CD4-positive, alpha-beta T cell (primary cell): ENCODE results near the gene GTSE1. TPM values are rescaled to one million over a fixed set of nuclear protein-coding genes. Genes with fewer than 3 reads are reported as not detected.

ENCODE experiments used
- ATAC-seq: fragments of 200-7000 bp; cut with Tn5 transposase; one replicate; pipeline ENCODE4 v1.10.0; 2022; ENCODE audit warnings: mild to moderate bottlenecking; ENCODE audit not compliant: poor library complexity
- CTCF ChIA-PET: fragments of 350-600 bp; sonication (Branson Sonifier 250); formaldehyde crosslinking; loops from one replicate; lab custom pipeline; 2021; ENCODE audit warnings: antibody characterized with exemption, inconsistent platforms; lab: Charles Lee
- POLR2A ChIA-PET: fragments of 350-600 bp; sonication (Branson Sonifier 250); formaldehyde crosslinking; loops from one replicate; lab custom pipeline; 2021; ENCODE audit warnings: antibody characterized with exemption, inconsistent platforms; lab: Charles Lee
- DNase-seq, 14 experiments: peaks; one replicate each; pipeline ENCODE4 v3.0.0-alpha.2; 2013 to 2020; ENCODE audit warnings: mixed read lengths in 2 of 14
- H3K27ac ChIP-seq, 2 donors: one replicate each; pipeline versions ENCODE4 v1.5.1 to v1.7.0; 2013; ENCODE audit warnings: low read length in 2 of 2, low read depth in 1 of 2, mild to moderate bottlenecking in 1 of 2
- H3K27me3 ChIP-seq, 2 experiments: 1 replicate in 1 of 2; 2 replicates in 1 of 2; pipeline versions ENCODE4 v1.6.1 to v1.7.0; 2013; ENCODE audit warnings: low read length in 2 of 2, control low read depth in 1 of 2, mild to moderate bottlenecking in 1 of 2, moderate library complexity in 1 of 2; ENCODE audit not compliant: insufficient read depth in 2 of 2, control insufficient read depth in 1 of 2
- H3K36me3 ChIP-seq: one replicate; pipeline ENCODE4 v1.6.1; 2013; ENCODE audit warnings: low read length, control low read depth; ENCODE audit not compliant: insufficient read depth
- H3K4me1 ChIP-seq: one replicate; pipeline ENCODE4 v1.6.1; 2013; ENCODE audit warnings: low read length, control low read depth; ENCODE audit not compliant: insufficient read depth
- H3K4me3 ChIP-seq: one replicate; pipeline ENCODE4 v1.5.1; 2013; ENCODE audit warnings: mild to moderate bottlenecking, low read length, moderate library complexity
- H3K9me3 ChIP-seq, 2 experiments: 1 replicate in 1 of 2; 2 replicates in 1 of 2; pipeline versions ENCODE4 v1.6.1 to v1.7.0; 2013; ENCODE audit warnings: low read length in 2 of 2, mild to moderate bottlenecking in 2 of 2, control low read depth in 1 of 2, moderate library complexity in 1 of 2; ENCODE audit not compliant: control insufficient read depth in 1 of 2, insufficient read depth in 1 of 2
- H3K27ac Mint-ChIP-seq: one replicate; pipeline ENCODE4 v1.8.0; 2020; ENCODE audit warnings: mixed read lengths
- H3K27me3 Mint-ChIP-seq: one replicate; pipeline ENCODE4 v1.8.0; 2021; ENCODE audit warnings: mixed read lengths
- H3K36me3 Mint-ChIP-seq: one replicate; pipeline ENCODE4 v1.8.0; 2021; ENCODE audit warnings: low read depth, mixed read lengths
- H3K4me1 Mint-ChIP-seq: one replicate; pipeline ENCODE4 v1.8.0; 2021; ENCODE audit warnings: low read depth, mixed read lengths
- H3K4me3 Mint-ChIP-seq: one replicate; pipeline ENCODE4 v1.8.0; 2020; ENCODE audit warnings: mild to moderate bottlenecking, mixed read lengths
- H3K9me3 Mint-ChIP-seq: one replicate; pipeline ENCODE4 v1.8.0; 2020; ENCODE audit warnings: mixed read lengths
- intact Hi-C, 2 experiments: fragments of 100-400 bp; cut with DNase I in 1 of 2; cut with micrococcal nuclease in 1 of 2; formaldehyde crosslinking; loops; one replicate each; pipeline versions ENCODE4 v1.15.1 to v1.9.0; 2023 to 2025; cut with DNase I, micrococcal nuclease
- total RNA-seq, 174 experiments: library from RNA in 2 of 174; stranded (reverse) in 2 of 174; gene quantifications; one replicate each; pipeline ENCODE4 v1.2.3 and lab custom pipeline; 2021 to 2026
- TF ChIP-seq, protein P1 (sequence below): fragments of 200-600 bp; IDR thresholded peaks from one replicate; pipeline ENCODE4 v1.8.0; 2022; ENCODE audit warnings: antibody characterized with exemption, mild to moderate bottlenecking

GTSE1 gene
- total RNA-seq, 2 experiments from 2014 or later = 0.14 to 0.89 TPM

DNA sequence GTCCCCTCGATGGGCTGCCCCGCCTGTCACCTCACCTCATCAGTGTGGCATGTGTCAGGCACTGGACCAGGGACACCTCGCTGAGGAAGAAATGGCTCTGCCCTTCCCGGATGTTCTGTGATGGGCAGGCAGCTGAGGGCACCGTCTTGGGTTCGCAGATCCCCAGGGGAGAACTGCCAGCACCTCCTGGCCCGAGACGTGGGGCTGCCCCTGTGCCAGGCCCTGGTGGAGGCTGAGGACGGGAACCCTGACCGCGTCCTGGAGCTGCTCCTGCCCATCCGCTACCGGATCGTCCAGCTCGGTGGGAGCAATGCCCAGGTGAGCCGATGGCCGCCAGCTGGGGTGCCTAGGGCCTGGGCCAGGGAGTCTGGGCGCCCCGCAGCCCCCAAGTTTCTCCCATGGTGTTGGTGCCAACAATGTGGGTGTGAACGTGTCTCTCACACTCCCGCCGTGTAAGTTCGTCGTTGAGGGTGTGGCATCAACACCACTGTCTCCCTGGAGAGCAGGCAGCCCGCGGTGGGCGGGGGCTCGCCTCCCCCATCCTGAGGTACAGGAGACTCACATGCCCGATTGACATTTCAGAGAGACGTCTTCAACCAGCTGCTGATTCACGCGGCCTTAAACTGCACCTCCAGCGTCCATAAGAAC is 7.3 kb upstream of the GTSE1 start:
- Mint-ChIP-seq H3K9me3 (no peaks in the 10 kb centered on the region), H3K36me3 (peaks cover 1% of the 10 kb centered on the region), H3K27ac (no peak overlapping the region), H3K27me3 (no peaks in the 10 kb centered on the region), H3K4me3 (no peak overlapping the region), H3K4me1 (peaks cover 10% of the 10 kb centered on the region)
- Histone ChIP-seq H3K4me3 (no peak overlapping the region), H3K27me3 (no peaks in the 10 kb centered on the region), H3K4me1 (peaks cover 20% of the 10 kb centered on the region), H3K27ac (no peak overlapping the region), H3K9me3 (peaks cover 0 to 9% of the 10 kb centered on the region in 2 experiments), H3K36me3 (peaks cover under 1% of the 10 kb centered on the region)
- ChIA-PET CTCF (no interaction called here), POLR2A (interaction anchor here (0.9 kb wide), 1 partner anchor 39 kb away, joined by 3 read pairs; the partner anchor contains the start of gene CDPF1)
- intact Hi-C loops = no loop called here
- TF ChIP-seq, protein P1, sequence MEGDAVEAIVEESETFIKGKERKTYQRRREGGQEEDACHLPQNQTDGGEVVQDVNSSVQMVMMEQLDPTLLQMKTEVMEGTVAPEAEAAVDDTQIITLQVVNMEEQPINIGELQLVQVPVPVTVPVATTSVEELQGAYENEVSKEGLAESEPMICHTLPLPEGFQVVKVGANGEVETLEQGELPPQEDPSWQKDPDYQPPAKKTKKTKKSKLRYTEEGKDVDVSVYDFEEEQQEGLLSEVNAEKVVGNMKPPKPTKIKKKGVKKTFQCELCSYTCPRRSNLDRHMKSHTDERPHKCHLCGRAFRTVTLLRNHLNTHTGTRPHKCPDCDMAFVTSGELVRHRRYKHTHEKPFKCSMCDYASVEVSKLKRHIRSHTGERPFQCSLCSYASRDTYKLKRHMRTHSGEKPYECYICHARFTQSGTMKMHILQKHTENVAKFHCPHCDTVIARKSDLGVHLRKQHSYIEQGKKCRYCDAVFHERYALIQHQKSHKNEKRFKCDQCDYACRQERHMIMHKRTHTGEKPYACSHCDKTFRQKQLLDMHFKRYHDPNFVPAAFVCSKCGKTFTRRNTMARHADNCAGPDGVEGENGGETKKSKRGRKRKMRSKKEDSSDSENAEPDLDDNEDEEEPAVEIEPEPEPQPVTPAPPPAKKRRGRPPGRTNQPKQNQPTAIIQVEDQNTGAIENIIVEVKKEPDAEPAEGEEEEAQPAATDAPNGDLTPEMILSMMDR = no peak
- ATAC-seq (no peak), DNase-seq (peak in 2 of 14 experiments; percentile 40 to 75)

DNA sequence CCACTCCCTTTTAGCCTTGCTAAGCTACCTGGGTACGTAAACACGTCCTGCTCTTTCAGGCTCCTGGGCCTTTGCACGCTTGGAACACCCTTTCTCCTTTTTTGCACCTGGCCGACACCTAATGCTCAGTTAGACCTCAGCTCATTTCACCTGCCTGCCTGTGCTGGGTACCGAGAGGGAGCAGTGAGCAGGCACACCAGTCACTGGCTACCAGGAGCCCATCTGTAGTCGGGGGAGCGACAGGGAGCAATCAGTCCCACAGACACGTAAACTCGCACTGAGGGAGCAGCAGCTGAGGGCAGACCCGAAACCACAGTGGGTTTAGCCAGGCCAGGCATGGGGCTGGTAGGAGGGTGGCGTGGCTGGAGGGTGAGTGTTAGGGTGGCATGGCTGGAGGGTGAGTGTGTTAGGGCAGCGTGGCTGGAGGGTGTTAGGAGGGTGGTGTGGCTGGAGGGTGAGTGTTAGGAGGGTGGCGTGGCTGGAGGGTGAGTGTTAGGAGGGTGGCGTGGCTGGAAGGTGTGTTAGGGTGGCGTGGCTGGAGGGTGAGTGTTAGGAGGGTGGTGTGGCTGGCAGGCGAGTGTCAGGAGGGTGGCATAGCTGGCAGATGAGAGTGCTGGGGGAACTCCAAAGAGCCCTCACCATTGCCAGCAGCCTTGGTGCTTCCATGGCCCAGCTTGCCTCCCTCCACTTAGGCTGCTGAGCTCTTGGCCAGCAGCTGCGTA is 6.4 kb upstream of the GTSE1 start:
- POLR2A ChIA-PET = no interaction called here
- H3K36me3 Mint-ChIP-seq = no peaks in the 10 kb centered on the region

DNA sequence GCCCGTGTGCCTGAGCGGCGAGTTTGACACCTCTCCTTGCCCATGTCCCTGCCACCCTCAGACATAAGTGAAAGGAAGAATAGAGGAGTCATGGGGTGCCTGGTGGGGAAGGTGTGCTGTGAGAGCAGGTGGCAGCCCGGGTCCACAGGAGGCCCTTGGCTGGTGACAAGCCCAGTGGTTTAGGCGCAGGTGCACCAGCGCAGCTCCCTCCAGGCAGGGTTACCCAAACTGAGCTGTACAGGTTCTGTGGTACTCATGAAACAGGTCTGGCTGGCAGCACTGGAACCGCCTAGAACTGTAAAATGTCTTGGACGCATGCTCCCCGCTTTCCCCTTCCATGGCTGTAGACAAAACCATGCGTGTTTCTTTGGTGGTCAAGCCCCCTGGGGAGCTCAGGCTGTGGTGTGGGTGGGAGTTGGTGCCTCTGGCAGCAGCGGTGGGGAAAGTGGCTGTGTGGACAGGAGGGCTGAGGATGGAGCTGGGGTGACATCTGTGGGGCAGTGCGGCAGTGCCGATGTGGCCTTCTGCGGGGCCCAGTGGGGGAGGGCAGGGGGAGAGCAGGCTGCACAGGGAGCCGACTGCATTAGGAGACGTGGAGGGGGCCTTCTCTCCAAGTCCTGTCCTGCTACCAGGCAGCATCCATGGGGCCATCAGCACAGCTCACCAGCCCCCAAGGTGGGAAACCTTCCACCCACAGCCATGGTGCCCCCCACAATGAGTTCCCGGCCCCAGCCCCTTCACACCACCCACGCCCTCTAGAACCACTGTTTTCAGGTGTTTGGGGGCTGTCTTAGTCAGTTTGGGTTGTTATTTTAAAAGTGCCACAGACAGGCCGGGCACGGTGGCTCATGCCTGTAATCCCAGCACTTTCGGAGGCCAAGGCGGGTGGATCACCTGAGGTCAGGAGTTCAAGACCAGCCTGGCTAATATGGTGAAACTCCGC is 5.6 kb upstream of the GTSE1 start:
- no peaks in the 10 kb centered on the region for H3K9me3 Mint-ChIP-seq
- no peaks in the 10 kb centered on the region for H3K27me3 Mint-ChIP-seq
- ATAC-seq (no peak), DNase-seq (no peak)
- Histone ChIP-seq H3K4me1 (peaks cover 31% of the 10 kb centered on the region), H3K27me3 (no peaks in the 10 kb centered on the region), H3K9me3 (peaks cover 0 to 9% of the 10 kb centered on the region in 2 experiments), H3K4me3 (no peak overlapping the region), H3K27ac (no peak overlapping the region), H3K36me3 (no peaks in the 10 kb centered on the region)
- peaks cover 20% of the 10 kb centered on the region for H3K4me1 Mint-ChIP-seq
- ChIA-PET POLR2A (no interaction called here), CTCF (no interaction called here)
- TF ChIP-seq, protein P1 = no peak
- no peaks in the 10 kb centered on the region for H3K36me3 Mint-ChIP-seq
- H3K27ac Mint-ChIP-seq = no peak overlapping the region
- no peak overlapping the region for H3K4me3 Mint-ChIP-seq
- intact Hi-C loops = no loop called here

More for the DNA sequence above, 6.4 kb upstream of the GTSE1 start:
- Mint-ChIP-seq H3K27ac (no peak overlapping the region), H3K27me3 (no peaks in the 10 kb centered on the region), H3K4me3 (no peak overlapping the region), H3K9me3 (no peaks in the 10 kb centered on the region), H3K4me1 (peaks cover 15% of the 10 kb centered on the region)
- TF ChIP-seq, protein P1 = no peak
- CTCF ChIA-PET = no interaction called here
- H3K36me3 ChIP-seq = no peaks in the 10 kb centered on the region
- no peak overlapping the region for H3K27ac ChIP-seq
- DNase-seq (no peak), ATAC-seq (no peak)
- no peak overlapping the region for H3K4me3 ChIP-seq
- H3K27me3 ChIP-seq = no peaks in the 10 kb centered on the region
- peaks cover 0 to 9% of the 10 kb centered on the region in 2 experiments for H3K9me3 ChIP-seq
- intact Hi-C loops = no loop called here
- H3K4me1 ChIP-seq = peaks cover 22% of the 10 kb centered on the region
